Measurements from ENCODE around the gene C16orf54.
A peak's percentile ranks its signal among the peaks of the same experiment; 100 is the strongest.
"Not testable (repeated sequence)": the region's sequence is repeated elsewhere in the genome, so short reads cannot be mapped to it uniquely, and the experiment has no call there.

Gene C16orf54

GRCh38 chr16:29708917-29709600, 36.7 kb downstream of the C16orf54 start:
- DNase-seq (ENCODE audit: low spot score): no peak

- DNase-seq (ENCODE audit: low spot score): not testable (repeated sequence)
These were observed 38.6 kb downstream of the C16orf54 start for GRCh38 chr16:29707160-29707559.

DNA sequence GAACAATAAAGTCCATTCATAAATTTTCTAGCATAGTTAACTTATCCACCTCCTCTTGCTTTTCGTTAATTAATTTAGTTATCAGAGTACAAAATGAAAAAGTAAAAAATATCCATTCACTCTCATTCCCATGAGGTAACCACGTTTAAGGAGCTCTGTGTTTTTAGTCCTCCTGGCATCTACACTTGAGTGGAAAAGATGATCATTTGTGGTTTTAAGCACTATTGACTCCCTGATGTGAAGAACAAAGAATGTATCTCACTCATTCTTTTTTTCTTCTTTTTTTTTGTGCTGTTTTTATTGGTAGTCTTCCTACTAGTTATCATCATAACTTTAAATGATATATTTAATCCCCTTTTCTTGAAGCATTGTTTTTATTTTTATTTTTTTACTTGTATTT, 40.8 kb downstream of the C16orf54 start:
- no peak for DNase-seq (ENCODE audit: low spot score)

DNA sequence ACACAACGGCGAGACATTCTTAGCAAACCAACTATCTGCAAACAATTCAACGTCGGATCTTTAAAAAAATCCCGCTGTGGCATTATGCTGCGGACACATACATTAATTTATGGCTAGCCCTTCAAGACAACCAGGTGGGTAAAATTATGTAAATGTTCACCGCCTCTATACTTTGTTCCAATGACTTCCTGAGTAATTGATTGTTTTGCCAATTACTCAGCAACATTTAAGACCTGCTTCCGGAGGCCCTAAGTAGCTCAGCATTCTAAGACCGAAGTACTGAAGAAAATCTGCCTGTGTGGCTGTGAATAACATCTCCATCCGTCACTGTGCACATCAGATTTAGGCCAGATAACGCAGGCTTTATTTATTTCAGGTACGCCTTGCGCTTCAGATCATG, 43.5 kb downstream of the C16orf54 start:
- no peak for DNase-seq (ENCODE audit: low spot score)

GRCh38 chr16:29701214-29701555, 44.6 kb downstream of the C16orf54 start:
- DNase-seq (ENCODE audit: low spot score): no peak

- peak; percentile 77 for DNase-seq (ENCODE audit: low spot score)
These were observed 45.4 kb downstream of the C16orf54 start for GRCh38 chr16:29700253-29700987.

DNA sequence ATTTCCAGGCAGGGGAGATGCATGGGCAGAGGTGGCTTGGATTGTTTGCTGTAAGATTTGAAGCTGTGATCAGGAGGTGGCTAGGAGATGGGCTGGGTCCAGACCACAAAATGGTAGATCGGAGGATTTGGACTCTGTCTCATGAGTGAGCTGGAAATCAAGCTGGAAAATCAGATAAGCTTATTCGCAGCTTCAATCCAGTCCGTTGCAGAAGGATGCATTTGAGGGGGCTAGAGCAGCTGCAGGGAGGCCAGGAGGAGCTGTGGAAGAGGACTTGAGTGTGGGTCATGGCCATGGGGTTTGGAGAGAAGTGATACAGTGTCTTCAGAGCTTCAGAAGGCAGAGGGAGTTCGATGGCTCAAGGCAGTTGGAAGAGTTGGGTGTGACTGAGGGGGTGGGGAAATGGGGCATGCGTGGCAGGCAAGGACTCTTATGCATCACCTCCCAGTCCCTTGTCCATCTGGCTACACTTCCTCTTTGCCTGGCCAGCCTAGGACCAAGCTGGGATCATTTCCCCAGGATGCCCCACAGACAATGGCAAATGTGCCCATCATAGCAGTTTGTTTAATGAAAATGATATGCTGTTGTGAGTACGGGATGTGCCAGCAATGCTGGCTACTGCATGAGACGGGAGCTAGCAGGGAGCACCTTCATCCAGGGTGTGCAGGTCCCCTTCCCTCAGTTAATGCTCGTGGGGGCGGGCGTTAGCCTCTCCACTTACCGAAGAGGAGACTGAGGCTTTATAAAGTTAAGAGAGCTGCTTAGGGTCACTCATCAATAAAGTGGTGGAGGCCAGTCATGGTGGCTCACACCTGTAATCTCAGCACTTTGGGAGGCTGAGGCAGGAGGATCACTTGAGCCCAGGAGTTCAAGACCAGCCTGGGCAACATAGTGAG, 46.2 kb downstream of the C16orf54 start:
- no peak for DNase-seq (ENCODE audit: low spot score)

DNA sequence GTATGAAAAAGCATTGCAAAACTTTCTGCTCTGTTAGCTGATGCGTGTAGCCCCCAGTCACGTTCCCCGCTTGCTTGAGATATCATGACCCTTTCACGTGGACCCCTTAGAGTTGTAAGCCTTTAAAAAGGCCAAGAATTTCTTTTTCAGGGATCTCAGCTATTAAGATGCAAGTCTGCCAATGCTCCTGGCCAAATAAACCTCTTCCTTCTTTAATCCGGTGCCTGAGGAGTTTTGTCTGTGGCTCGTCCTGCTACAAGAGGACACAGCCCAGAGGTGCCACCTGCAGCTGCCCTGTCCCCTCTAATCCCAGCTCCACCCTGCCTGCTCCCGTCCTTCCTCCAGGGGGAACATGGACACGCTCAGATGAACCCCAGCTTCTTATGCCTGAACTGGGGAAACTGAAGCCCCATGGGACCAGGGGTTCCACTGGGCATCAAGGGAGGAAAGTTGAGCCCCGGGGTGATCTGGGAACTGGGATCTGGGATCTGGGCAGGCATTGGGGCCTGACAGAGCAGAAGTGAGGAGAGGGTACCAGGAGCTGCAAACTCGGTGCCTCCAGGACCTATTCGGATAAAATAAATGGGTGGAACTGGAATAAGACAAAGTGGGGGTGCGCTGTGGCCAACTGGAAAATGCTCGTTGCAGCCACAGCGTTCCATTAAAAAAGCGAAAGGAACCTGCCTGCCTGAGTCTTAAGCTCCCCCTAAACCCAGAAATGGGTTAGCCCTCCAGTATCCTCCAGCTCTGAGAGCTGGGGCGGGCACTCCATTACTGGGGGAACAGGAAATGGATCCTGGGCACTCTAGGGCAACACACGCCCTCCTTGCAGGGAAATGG, 47.1 kb downstream of the C16orf54 start:
- DNase-seq (ENCODE audit: low spot score): no peak

DNA sequence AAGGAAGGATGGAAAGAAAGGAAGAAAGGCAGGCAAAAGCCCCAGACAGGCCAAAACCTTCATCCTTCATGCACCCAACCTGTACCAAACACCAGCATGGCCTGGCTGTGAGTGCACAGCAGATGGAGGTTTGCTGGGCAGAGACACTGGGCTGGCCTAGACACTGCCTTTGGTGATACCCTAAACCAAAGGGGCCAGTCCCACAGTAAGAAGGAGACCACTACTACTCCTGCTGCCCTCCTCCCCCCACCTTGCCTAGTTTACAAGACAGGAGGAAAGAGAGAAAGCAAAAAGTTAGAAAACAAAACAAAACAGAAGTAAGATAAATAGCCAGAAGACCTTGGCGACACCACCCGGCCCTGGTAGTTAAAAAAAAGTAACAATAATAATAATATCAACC, 47.7 kb downstream of the C16orf54 start:
- no peak for DNase-seq (ENCODE audit: low spot score)

DNA sequence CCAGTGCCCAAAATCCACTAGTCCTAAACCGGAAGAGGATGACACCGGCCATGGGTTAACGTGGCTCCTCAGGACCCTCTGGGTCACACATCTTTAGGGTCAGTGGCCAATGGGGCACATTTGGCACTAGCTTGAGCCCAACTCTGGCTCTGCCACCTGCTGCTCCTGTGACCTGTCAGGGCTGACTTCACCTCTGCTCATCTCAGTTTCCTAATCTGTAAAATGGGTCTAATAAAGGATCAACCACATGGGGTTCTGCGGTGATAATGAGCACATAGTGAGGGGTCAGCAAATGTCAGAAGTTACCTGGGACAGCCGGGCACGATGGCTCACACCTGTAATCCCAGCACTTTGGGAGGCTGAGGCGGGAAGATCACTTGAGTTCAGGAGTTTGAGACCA, 48.4 kb downstream of the C16orf54 start:
- DNase-seq (ENCODE audit: low spot score): no peak

GRCh38 chr16:29696881-29697331, 48.9 kb downstream of the C16orf54 start:
- DNase-seq (ENCODE audit: low spot score): no peak

DNA sequence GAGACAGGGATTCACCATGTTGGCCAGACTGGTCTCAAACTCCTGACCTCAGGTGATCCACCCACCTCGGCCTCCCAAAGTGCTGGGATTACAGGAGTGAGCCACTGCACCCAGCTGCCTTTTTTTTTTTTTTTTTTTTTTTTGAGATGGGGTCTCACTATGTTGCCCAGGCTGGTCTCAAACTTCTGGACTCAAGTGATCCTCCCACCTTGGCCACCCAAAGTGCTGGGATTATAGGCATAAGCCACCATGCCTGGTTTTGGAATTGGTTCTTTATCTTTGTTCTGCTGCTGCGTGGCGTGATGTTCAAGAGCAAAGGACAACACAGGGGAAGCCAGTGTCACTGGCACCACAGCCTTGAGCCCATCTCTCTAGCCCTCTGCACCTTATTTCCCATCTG, 50.1 kb downstream of the C16orf54 start:
- not testable (repeated sequence) for DNase-seq (ENCODE audit: low spot score)

DNA sequence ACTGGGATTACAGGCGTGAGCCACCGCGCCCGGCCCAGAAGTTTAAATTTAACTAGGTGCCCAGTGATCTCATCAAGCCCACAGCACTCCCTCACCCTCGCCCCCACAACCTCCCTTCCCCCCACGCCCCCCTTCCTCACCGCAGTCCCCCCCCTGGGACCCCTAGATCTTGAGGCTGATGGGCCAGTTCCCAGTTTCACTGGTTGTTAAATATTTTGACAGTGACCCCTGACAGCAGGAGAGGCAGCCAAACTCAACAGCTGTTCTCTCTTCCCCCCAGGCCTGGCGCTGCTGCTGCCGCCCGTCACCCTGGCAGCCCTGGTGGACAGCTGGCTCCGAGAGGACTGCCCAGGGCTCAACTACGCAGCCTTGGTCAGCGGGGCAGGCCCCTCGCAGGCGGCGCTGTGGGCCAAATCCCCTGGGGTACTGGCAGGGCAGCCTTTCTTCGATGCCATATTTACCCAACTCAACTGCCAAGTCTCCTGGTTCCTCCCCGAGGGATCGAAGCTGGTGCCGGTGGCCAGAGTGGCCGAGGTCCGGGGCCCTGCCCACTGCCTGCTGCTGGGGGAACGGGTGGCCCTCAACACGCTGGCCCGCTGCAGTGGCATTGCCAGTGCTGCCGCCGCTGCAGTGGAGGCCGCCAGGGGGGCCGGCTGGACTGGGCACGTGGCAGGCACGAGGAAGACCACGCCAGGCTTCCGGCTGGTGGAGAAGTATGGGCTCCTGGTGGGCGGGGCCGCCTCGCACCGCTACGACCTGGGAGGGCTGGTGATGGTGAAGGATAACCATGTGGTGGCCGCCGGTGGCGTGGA, 51.2 kb downstream of the C16orf54 start:
- DNase-seq (ENCODE audit: low spot score): no peak

DNA sequence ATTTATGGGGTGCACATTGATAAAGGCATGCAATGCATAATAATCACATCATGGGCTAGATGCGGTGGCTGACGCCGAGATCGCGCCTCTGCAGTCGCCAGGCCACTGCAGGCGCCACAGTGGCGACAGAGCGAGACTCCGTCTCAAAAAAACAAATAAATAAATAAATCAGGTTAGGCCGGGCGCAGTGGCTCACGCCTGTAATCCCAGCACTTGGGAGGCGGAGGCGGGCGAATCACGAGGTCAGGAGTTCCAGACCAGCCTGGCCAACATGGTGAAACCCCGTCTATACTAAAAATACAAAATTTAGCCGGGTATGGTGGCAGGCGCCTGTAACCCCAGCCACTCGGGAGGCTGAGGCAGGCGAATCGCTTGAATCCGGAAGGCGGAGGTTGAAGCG, 53.2 kb downstream of the C16orf54 start:
- DNase-seq (ENCODE audit: low spot score): not testable (repeated sequence)
